RCC 7860 (cell line): ENCODE data around the gene S1PR5.

Experiments used
- DNase-seq: peaks from one replicate; pipeline ENCODE4 v3.0.0-alpha.2; 2015; ENCODE audit warnings: low spot score
- FAIRE-seq: peaks from 2 replicates; lab custom pipeline; 2012; peaks lifted over from hg19 to GRCh38; lab: Jason Lieb, UNC

Gene S1PR5

DNA sequence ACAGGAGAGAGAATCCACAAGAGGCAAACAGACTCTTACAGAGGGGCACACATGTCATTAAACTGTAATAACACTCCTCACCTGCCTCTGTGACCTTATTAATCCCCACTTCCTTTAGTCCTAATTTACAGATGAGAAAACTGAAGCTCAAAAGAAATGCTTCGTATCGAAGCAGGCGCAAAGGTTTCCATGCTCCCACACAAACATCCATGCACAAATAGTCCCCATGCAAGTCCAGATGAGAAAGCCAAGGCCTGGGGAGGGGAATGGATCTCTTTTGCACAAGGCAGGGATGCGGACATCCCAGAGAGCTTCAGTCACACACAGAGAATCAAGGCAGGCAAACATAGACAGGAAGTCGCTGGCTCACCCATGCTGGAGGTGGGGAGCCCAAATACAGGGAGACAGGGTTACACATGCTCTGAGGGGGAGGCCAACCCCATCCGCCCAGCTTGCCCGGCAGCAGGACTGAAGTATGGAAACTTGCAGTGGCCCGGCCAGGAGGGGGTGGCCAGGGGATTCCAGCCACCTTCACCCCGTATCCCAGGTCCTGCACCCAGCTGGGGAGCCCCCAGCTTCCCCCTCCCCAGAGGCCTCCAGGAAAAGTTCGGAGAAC is 468 bp downstream of the S1PR5 start:
- FAIRE-seq (no peak), DNase-seq (no peak)

DNA sequence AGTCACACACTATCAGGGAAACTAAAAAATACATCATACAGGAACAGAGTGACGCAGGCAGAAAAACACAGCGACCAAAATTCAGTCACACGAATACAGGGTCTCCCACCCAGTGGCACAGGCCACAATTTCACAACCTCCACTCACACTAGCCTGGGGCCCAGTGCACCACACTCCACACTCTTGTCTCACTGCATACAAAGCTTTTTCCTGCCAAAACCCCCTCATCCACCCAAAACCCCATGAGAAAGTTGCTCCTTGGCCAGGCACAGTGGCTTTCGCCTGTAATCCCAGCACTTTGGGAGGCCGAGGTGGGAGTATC is 1.2 kb downstream of the S1PR5 start:
- no peak for DNase-seq
- no peak for FAIRE-seq

DNA sequence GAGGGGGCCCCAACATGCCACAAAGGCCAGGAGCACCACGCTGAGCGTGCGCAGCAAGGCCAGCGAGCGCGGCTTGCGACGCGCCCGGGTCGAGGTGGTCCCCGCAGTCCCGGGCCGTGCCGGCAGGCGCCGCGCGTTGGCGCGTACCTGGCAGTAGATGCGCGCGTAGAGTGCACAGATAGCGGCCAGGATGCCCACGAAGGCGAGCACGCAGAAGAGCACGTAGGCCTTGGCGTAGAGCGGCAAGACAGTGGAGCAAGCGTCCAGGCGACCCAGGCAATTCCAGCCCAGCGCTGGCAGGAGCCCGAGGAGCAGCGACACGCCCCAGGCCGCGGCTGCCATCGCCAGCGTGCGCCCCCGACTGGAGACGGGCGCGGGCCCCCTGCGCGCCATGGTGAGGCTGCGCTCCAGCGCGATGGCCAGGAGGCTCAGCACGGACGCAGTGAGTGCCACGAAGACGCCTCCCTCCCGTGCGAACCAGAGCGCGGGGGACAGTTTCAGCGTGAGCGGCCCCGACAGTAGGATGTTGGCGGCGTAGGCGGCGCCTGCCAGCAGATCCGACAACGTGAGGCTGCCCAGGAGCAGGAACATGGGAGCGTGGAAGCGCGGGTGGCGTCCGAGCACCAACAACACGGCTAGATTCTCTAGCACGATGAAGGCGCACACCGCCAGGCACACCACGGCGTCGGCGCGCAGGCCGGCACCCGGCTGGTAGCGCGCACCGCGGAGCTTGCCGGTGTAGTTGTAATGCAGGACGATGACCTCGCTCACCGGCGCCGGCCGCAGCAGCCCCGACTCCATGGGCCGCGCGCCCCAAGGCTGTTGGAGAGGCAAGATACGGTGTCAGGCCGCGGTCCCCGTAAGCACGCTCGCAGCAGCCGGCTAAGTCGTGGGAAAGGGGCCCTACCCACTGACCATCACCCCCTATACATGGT is 2.8 kb downstream of the S1PR5 start:
- FAIRE-seq (no peak), DNase-seq (no peak)

DNA sequence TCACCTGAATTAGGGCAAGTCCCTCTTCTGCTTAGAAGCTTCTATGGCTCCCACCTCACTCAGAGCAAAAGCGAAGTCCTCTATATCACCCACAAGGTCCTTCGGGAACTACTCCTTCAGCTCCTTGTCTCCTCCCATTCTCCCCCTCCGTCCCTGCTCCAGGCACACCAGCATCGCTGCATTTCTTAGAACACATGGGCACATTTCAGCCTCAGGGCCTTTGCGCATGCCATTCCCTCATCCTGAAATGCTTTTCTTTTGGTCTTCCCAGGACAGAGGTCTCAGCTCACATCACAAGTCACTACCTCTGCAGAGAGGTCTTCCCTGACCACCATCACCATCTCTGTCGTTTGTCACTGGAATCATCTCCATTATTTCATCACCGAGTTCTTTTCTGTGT is 4.0 kb downstream of the S1PR5 start:
- no peak for DNase-seq
- FAIRE-seq, result no peak

DNA sequence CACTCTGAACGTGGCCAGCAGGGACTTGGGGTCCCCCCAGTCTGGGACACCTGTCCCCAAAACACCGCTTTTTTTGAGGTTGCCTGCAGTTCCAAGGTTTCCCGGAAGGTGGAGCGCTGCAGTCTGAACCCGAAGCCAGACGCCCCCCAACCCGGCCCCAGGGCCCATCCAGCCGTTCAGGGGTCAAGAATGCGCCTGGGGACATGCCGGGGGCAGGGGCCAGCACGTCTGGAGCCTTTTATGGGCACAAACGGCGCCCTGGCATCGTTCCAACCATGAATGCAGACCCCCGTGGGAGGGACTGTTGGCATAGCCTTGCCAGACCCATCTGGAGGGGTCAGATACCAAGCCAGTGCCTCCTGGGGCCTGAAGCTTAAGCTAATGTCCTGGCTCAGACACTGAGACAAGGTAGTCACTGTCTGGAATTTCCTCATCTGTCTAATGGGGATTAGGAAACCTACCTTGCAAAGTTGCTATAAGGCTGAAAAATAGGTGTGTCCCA is 6.9 kb downstream of the S1PR5 start:
- FAIRE-seq (no peak), DNase-seq (no peak)

DNA sequence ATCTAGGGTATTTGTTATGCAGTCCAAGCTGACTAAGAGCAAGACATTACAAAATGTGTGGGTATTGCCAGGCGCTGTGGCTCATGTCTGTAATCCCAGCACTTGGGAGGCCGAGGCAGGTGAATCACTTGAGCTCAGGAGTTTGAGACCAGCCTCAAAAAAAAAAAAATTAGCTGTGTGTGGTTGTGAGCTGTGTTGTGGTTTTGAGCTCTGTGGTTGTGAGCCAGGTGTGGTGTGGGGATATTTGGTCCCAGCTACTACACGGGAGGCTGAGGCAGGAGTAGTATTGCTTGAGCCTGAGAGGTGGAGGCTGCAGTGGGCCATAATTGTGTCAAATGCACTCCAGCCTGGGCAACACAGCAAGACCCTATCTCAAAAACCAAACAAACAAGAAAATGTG is 8.5 kb downstream of the S1PR5 start:
- FAIRE-seq, result no peak
- DNase-seq, result peak; percentile 17

DNA sequence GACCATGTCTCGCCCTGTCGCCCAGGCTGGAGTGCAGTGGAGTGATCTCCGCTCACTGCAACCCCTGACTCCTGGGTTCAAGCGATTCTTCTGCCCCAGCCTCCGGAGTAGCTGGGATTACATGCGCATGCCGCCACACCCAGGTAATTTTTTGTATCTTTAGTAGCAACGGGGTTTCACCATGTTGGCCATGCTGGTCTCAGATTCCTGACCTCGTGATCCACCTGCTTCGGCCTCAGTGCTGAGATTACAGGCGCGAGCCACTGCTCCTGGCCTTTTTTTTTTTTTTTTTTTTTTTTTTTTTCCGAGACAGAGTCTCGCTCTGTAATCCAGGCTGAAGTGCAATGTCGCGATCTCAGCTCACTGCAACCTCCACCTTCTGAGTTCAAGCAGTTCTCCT is 9.2 kb downstream of the S1PR5 start:
- DNase-seq, result no peak
- no peak for FAIRE-seq

DNA sequence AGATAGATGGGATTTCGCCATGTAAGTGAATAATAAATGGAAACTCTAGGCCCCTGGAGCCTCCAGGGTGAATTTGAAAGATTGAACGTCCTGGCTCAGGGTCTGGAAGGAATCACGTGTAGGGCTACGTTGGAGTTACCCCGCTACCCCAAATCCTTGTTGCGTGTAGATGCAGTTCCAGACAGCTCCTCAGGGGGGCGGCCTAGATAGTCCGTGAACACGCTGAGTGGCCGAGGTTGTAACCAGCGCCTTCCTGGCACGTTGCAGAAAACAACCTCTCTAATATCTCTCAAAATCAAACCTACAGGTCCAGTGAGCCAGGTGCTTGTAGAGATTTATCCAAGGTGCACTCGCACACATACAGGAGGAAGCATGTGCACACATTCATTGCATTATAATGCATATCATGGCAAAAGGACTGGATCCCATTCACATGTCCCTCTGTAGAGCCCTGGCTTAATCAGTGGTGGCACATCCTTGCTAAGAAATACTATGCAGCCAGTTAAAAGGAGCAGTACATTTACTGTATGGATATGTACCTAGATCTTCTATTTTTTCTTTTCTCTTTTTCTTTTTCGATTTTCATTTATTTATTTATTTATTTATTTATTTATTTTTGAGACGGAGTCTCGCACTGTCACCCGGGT is 11.5 kb downstream of the S1PR5 start:
- peak; percentile 6 for DNase-seq
- FAIRE-seq, result no peak

DNA sequence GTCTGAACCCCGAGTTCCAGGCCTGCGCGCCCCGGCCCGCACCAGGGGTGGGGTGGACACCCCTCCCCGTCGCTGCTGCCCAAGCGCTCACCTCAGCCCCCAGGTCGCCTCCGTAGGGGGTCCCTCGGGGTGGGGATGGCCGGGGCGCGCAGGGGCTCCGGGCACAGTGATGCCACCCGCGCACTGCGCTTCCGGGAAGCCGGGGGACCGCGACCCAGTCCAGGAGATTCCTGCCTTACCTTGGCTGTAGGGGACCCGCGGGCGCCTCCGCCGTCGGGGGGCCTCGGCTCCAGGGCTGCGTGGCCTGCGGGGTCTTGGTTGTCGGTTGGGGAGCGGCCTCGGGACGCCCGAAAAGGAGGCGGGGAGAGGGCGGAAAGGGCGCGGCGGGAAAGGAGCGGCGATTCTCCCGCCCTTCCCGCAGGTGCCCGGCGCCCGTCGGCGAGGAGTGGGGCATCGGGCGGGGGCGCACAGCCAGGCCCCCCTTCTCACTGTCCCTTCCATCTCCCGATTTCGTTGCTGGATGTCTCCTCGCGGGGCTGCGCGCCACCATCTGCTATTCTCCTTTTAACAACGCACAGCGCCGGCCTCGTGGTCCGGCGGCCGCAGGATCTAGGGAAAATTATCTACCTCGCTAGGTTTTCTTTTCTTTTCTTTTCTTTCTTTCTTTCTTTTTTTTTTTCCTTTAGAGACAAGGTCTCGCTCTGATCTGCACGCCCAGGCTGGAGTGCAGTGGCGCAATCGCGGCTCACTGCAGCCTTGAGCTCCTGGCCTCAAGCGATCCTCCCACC is 14.1 kb downstream of the S1PR5 start, which contains the start of gene KEAP1:
Gene KEAP1 (minus strand): TSS at position 355 of the 788 bp plus-strand sequence. CDS start 3,323 bp downstream, outside the sequence.
- no peak for FAIRE-seq
- DNase-seq, result no peak

DNA sequence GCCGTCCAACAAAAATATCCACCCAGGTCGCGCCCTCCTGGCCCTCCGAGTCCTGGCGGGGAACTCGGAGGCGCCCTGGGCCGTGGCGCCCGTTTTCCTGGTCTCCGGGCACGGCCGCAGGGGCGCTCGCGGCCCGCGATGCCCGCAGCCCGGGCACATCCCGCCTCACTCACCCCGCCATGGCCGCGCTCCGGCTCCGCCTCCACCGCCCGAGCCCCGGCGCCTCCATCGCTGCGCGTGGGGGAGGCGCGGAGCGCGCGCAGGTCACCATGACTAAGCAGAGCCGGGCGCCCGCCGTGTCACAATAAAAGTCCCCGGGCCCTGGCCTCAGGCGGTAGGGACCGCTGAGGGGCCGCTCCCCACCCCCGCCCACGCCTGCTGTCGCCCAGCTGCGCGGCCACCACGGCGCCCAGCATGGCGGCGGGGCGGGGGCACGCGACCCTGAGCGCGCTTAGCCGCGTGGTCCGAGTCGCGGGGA is 14.7 kb downstream of the S1PR5 start:
- FAIRE-seq, result no peak
- peak; percentile 85 for DNase-seq

DNA sequence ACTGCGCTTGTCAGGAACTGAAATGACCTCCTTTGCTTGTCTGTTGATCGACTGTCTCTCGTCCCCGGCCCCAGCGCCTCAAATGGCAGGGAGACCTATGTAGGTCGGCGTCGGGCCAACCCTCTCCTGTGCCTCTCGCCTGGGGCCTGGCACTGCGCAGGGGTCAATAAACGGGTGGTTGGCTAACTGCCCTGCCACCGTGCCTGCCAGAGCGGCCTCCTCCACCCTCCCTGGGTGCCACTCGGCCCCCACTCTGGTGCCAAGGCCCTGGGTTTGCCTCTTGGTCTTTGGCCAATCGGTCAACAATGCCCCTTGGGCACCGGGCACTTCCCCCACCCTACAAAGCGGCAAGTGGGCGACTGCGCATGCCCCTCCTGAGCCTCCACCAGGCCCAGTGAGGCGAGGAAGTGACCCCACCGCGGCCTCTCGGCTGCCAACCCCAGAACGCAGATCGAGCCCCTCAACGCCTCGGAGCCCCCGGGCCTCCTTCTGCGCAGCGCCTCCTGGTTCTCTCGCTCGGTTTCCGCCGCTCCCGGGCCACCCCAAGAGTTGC is 15.2 kb downstream of the S1PR5 start:
- DNase-seq, result peak; percentile 31

DNA sequence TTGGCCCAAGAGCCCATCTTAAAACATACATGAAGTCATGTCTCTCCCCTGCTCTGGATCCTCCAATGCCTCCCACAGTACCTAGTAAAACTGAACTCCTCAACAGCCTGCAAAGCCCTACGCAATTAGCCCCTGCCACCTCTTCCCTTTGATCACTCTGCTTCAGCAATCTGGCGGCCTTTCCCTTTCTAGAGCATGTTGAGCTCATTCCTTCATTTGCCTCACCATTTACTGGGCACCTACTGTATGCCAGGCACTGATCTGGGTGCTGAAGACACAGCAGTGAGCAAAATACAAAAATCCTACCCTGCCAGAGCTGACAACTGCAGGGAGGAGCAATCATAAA is 17.0 kb downstream of the S1PR5 start:
- DNase-seq (no peak), FAIRE-seq (no peak)

More for the DNA sequence above, 15.2 kb downstream of the S1PR5 start:
- FAIRE-seq, result no peak

DNA sequence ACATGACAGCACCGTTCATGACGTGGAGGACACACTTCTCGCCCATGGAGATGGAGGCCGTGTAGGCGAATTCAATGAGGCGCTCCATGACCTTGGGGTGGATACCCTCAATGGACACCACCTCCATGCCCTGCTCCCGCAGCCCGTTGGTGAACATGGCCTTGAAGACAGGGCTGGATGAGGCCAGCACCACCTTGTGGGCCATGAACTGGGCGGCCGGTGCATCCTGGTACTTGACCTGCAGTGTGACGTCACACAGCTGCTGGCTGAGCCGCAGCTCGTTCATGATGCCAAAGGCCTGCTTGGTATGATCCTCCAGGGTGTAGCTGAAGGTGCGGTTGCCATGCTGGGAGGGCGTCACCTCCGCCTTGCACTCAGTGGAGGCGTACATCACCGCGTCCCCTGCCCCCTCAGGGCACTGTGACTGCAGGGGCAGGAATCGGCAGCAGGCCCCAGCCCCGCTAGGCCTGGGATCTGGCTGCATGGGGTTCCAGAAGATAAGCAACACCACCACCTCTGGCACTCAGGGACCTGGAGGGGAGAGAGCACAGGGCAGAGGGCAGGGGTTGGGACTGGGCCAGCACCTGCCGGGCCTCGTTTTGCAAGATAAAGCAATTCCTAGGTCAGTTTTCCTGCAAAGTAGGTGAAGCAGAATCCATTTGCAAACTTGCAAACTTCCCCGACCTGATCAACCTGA is 17.5 kb downstream of the S1PR5 start:
- no peak for DNase-seq
- no peak for FAIRE-seq

DNA sequence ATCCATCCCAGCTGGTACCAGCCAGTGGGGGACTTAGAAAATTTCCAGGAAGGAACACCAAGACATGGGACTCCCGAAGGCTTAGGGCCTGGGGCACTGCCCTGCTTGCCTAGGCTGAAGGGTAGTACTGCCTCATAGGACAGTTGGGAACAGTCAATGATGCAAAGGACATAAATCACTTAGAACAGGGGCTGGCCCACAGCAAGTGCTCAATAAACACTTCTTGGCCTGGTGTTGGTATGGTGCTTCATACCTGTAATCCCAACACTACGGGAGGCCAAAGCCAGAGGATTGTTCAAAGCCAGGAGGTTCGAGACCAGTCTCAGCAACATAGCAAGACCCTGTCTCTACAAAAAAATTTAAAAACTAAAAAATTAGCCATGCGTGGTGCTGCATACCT is 19.9 kb downstream of the S1PR5 start:
- FAIRE-seq (no peak), DNase-seq (no peak)

DNA sequence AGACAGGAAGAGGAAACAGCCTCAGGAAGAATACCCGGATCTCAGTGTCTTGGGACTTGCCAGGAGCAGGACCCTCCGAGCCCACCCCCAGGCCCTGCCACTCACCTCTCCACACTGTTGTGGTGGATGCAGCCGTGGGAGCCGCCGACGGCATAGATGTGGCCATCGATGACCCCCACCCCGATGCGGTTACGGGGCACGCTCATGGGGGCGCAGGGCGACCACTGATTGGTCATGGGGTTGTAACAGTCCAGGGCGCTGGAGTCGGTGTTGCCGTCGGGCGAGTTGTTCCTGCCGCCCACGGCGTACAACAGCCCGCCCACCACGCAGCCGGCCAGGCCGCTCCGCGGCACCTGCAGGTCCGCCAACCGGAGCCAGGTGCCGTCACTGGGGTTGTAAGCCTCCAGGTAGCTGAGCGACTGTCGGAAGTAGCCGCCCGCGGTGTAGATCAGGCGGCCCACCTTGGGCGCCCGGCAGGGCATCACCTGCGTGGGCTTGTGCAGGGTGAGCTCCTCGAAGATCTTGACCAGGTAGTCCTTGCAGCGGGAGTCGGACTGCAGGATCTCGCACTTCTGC is 25.7 kb downstream of the S1PR5 start:
- DNase-seq (no peak), FAIRE-seq (no peak)

DNA sequence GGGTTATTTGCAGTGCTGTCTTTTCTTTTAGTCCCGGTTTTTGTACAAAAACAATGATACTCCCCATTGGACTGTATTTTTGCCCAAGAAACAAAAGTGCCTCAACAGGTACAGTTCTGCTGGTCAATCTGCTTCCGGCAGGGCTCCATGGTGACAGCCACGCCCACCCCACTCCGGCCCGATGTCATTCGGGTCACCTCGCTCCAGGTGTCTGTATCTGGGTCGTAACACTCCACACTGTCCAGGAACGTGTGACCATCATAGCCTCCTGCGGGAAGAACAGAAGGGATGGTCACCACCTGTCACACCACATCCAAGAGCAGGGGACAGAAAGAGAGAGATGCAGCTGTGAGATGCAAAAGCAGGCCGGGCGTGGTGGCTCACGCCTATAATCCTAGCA is 30.7 kb downstream of the S1PR5 start:
- no peak for FAIRE-seq
- no peak for DNase-seq

DNA sequence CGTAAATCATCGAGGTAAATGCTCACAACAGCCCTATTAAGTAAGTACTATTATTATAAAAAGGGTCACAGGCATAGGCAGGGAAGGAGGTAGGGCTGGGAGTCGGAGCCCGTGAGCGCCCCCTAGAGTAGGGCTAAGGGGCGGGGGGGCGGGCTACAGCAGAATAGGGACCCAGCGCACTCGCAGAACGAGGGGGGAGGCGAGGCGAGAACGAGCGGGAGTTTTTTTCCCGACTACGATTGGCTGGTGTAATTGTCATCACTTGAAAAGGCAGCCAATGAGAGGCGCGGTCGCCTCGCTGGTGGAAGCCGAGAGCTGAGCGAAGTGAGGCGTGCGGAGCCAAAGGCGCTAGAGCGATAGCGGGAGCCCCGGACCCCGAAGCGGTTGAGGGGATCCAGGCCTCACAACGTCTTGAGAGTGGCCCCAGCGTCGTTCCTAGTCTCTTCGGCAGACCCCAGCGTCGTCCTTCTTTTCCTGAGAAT is 38.3 kb downstream of the S1PR5 start:
- peak; percentile 8 for DNase-seq

DNA sequence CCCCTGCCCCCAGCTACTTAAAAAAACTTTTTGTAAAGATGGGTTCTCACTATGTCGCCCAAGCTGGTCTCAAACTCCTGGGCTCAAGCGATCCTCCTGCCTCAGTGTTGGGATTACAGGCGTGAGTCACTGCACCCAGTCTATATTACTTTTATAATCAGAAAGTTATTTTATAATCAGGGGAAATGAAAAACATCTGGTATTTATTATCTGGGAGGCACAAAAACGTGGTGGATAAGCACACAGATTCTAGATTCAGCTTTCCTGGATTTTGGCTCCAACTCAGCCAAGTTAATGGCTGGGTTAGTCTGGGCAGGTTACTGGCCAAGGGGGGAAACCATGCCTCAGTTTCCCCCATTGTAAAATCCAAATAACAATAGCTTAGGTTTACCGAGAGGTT is 38.8 kb downstream of the S1PR5 start:
- no peak for FAIRE-seq
- no peak for DNase-seq

More for the DNA sequence above, 38.3 kb downstream of the S1PR5 start:
- FAIRE-seq, result no peak

DNA sequence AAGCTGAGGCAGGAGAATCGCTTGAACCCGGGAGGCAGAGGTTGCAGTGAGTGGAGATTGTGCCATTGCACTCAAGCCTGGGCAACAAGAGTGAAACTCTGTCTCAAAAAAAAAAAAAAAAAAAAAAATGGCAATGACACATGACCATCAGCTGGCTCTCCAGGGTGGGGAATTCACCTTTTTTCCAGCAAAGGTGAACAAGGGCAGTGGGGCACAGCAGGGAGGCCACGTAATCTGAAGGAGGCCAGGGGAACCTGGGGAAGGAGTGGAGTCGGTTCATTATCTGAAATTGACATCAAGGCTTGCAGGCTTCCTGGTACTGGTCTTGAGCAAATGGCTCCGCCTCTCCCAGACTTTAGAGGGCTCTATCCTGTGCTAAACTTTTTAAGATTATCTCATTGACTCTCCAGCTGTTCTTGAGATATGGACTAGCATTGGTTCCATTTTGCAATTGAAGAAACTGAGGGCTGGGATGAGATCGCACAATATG is 42.2 kb downstream of the S1PR5 start:
- FAIRE-seq (no peak), DNase-seq (no peak)
